Mucosa of descending colon (tissue), 3 donors: ENCODE results near the gene STARD6. TPM values are rescaled to one million over a fixed set of nuclear protein-coding genes. Genes with fewer than 3 reads are reported as not detected.

Experiments used
- ATAC-seq: fragments of 200-7000 bp; cut with Tn5 transposase; one replicate; pipeline ENCODE4 v1.9.1; 2020; ENCODE audit warnings: mild to moderate bottlenecking, moderate library complexity
- DNase-seq, 3 donors: peaks; one replicate each; pipeline ENCODE4 v3.0.0-alpha.2; 2020
- H3K36me3 ChIP-seq: fragments of 200-600 bp; one replicate; pipeline ENCODE4 v1.8.0; 2021; ENCODE audit warnings: low read depth, mild to moderate bottlenecking
- H3K4me1 ChIP-seq: fragments of 200-600 bp; one replicate; pipeline ENCODE4 v1.8.0; 2021; ENCODE audit warnings: low read depth, mild to moderate bottlenecking
- H3K4me3 ChIP-seq: fragments of 200-600 bp; one replicate; pipeline ENCODE4 v1.8.0; 2021; ENCODE audit warnings: mild to moderate bottlenecking
- H3K9me3 ChIP-seq: fragments of 200-600 bp; one replicate; pipeline ENCODE4 v1.8.0; 2021; ENCODE audit warnings: mild to moderate bottlenecking
- CTCF ChIP-seq: fragments of 200-600 bp; IDR thresholded peaks from one replicate; pipeline ENCODE4 v1.8.0; 2022; ENCODE audit warnings: antibody characterized with exemption, mild to moderate bottlenecking
- intact Hi-C, 2 donors: fragments of 100-400 bp; cut with DNase I in 1 of 2; cut with micrococcal nuclease in 1 of 2; formaldehyde crosslinking; loops; one replicate each; pipeline versions ENCODE4 v1.11.0 to v1.11.1; 2022; cut with DNase I, micrococcal nuclease
- total RNA-seq, 3 donors: library from RNA; stranded (reverse); fragmentation: NEBNext Ultra II Directional in 2 of 3; extraction: Animal tissue kit (Norgen Biotek cat#: 25700) in 2 of 3; gene quantifications; one replicate each; pipeline versions ENCODE4 v1.2.1 to v1.2.4, GENCODE V29; 2021 to 2023
- donor health status: DM: no; HTN: no; CAD: no; lungs with moderate emphysema.
- donor health status: DM: no; HTN: no; CAD: no.
- donor health status: DM: no; HTN: yes; CAD: no.

STARD6 gene
- total RNA-seq, 3 donors from 2014 or later: not detected

GRCh38 chr18:54382733-54383252 lies 25.1 kb upstream of the STARD6 start:
- TF ChIP-seq CTCF: no peak
- intact Hi-C loops: no loop called here

GRCh38 chr18:54382076-54382475 lies 24.4 kb upstream of the STARD6 start:
- intact Hi-C loops: no loop called here
- H3K4me1 ChIP-seq: no peaks in the 10 kb centered on the region
- ATAC-seq: peak; percentile 96

More at GRCh38 chr18:54382733-54383252, 25.1 kb upstream of the STARD6 start:
- Histone ChIP-seq H3K4me3 (no peak overlapping the region), H3K36me3 (no peaks in the 10 kb centered on the region), H3K9me3 (no peaks in the 10 kb centered on the region), H3K4me1 (no peaks in the 10 kb centered on the region)
- ATAC-seq (no peak), DNase-seq (no peak)

GRCh38 chr18:54381640-54382039 lies 24.0 kb upstream of the STARD6 start:
- no peak for TF ChIP-seq CTCF
- DNase-seq (no peak), ATAC-seq (peak; percentile 57)
- Histone ChIP-seq H3K4me1 (no peaks in the 10 kb centered on the region), H3K9me3 (no peaks in the 10 kb centered on the region), H3K36me3 (no peaks in the 10 kb centered on the region), H3K4me3 (no peak overlapping the region)
- intact Hi-C loops: no loop called here

More at GRCh38 chr18:54382076-54382475, 24.4 kb upstream of the STARD6 start:
- H3K9me3 ChIP-seq: no peaks in the 10 kb centered on the region
- no peak for DNase-seq
- H3K4me3 ChIP-seq: no peak overlapping the region
- no peaks in the 10 kb centered on the region for H3K36me3 ChIP-seq
- no peak for TF ChIP-seq CTCF

- DNase-seq (no peak), ATAC-seq (no peak)
- Histone ChIP-seq H3K36me3 (no peaks in the 10 kb centered on the region), H3K9me3 (no peaks in the 10 kb centered on the region), H3K4me1 (no peaks in the 10 kb centered on the region), H3K4me3 (no peak overlapping the region)
- intact Hi-C loops: no loop called here
- TF ChIP-seq CTCF: no peak
These were observed 20.4 kb upstream of the STARD6 start for GRCh38 chr18:54378057-54378456.

- Histone ChIP-seq H3K4me1 (no peaks in the 10 kb centered on the region), H3K36me3 (no peaks in the 10 kb centered on the region), H3K9me3 (no peaks in the 10 kb centered on the region), H3K4me3 (no peak overlapping the region)
- DNase-seq: no peak
- no peak for TF ChIP-seq CTCF
- ATAC-seq: no peak
- intact Hi-C loops: no loop called here
These were observed 2.7 kb upstream of the STARD6 start for GRCh38 chr18:54360406-54360805.

GRCh38 chr18:54359233-54359632 lies 1.6 kb upstream of the STARD6 start:
- intact Hi-C loops: no loop called here
- Histone ChIP-seq H3K9me3 (no peaks in the 10 kb centered on the region), H3K4me1 (no peaks in the 10 kb centered on the region), H3K36me3 (no peaks in the 10 kb centered on the region), H3K4me3 (no peak overlapping the region)
- DNase-seq: no peak
- no peak for TF ChIP-seq CTCF
- no peak for ATAC-seq
